Right renal cortex interstitium (tissue), 3 donors: ENCODE results near the gene TAMALIN. TPM values are rescaled to one million over a fixed set of nuclear protein-coding genes. Genes with fewer than 3 reads are reported as not detected.
A peak's percentile ranks its signal among the peaks of the same experiment; 100 is the strongest.
"Not testable (repeated sequence)": the region's sequence is repeated elsewhere in the genome, so short reads cannot be mapped to it uniquely, and the experiment has no call there.

ENCODE experiments used
- DNase-seq, 3 donors: peaks; one replicate each; pipeline ENCODE4 v3.0.0-alpha.2; 2013; ENCODE audit warnings: low read depth in 3 of 3, low spot score in 2 of 3
- polyA plus RNA-seq, 3 donors: library from polyadenylated mRNA; unstranded; fragments of 120-200 nt; gene quantifications; one replicate each; pipeline ENCODE4 v1.2.1, GENCODE V29; 2013; ENCODE audit not compliant: insufficient read length in 3 of 3

The TAMALIN gene
- polyA plus RNA-seq: 10 to 100 TPM; 15.7 to 16.5 (median 16.5) TPM

DNA sequence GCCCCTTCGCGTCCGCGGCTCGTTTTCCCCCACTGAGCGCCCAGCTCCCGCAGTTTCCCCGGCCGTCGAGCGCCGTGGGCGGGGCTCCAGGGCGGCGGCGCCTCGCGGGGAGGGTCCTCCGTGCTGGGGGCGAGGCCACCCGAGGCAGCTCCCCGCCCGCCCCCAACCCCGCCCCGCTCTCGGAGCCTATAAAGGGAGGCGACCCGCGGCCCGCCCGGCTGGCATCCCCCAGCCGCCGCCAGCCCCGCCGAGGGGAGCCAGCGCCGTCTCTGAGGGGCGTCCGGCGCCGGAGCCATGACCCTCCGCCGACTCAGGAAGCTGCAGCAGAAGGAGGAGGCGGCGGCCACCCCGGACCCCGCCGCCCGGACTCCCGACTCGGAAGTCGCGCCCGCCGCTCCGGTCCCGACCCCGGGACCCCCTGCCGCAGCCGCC, at the start of gene TAMALIN:
TAMALIN (plus strand) TSS at position 221 of the 432 bp plus-strand sequence; CDS start at position 295, 74 bp downstream.
- no peak for DNase-seq

- DNase-seq: no peak
These were observed 48.2 kb upstream of the TAMALIN start for GRCh38 chr12:51958542-51958941.

- no peak for DNase-seq
These were observed 47.5 kb upstream of the TAMALIN start for GRCh38 chr12:51959211-51959610.

DNA sequence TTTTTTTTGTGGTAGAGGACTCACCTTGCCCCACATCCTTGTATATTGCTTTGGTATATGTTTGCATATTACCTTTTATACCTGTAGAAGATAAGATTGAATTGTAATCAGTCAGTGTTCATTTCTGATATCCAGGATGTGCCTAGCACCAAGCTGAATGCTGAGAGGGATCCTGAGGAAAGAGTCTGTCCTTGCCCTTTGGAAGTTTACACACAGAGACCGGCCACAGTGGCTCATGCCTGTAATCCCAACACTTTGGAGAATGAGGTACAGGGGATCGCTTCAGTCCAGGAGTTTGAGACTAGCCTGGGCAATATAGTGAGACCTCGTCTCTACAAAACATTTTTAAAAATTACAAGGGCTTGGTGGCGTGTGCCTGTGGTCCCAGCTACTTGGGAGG, 46.8 kb upstream of the TAMALIN start:
- DNase-seq: no peak

- no peak for DNase-seq
These were observed 46.3 kb upstream of the TAMALIN start for GRCh38 chr12:51960488-51960887.

DNA sequence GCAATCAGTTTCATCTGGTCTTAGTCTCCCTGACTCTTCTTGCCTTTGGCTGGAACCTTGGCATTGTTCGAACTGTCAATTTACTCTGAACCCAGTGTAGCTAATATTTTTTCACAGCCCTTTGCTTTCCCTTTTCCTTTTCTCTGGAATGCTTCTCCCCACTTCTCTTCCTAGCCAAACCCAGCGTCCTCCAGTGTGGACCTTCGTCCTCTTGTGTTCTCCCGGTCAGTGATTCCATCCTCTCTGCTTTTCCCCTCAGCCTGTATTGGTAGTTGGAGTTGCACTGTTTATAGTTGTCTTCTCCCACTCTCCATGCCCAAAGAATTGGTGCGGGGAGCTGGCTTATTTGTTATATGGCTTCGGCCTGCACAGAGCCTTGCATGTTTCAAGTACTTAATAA, 45.9 kb upstream of the TAMALIN start:
- DNase-seq: no peak

- DNase-seq: no peak
These were observed 44.9 kb upstream of the TAMALIN start for GRCh38 chr12:51961834-51962233.

GRCh38 chr12:51962737-51963136, 44.0 kb upstream of the TAMALIN start:
- DNase-seq: no peak

DNA sequence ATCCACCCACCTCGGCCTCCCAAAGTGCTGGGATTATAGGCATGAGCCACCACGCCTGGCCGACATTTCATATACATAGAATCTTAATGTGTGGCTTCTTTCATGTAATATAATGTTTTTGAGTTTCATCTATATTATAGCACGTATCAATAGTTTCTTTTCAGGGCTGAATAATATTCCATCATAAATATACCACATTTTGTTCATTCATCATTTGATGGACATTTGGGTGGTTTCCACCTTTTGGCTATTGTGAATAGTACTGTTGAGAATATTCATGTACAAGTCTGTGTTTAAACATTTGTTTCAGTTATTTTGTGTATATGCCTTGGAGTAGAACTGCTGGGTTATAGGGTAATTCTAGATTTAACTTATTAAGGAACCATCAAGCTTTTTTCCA, 43.3 kb upstream of the TAMALIN start:
- no peak for DNase-seq

DNA sequence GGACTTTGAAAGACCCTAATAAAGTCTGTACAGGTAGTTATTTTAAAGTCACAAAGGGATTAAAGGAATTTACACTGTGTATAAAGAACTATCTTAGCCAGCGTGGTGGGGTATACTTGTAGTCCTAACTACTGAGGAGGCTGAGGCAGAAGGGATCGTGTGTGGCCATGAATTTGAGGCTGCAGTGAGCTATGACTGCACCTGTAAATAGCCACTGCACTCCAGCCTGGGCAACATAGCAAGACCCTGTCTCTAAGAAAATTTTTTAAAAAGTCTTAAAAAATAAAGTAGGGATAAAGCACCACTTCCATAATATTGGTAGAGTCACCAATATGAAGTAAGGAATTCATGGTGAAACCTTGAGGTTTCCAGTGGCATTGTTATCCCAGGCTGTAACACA, 37.1 kb upstream of the TAMALIN start:
- DNase-seq: no peak

GRCh38 chr12:51970904-51971646, 35.7 kb upstream of the TAMALIN start:
- no peak for DNase-seq

DNA sequence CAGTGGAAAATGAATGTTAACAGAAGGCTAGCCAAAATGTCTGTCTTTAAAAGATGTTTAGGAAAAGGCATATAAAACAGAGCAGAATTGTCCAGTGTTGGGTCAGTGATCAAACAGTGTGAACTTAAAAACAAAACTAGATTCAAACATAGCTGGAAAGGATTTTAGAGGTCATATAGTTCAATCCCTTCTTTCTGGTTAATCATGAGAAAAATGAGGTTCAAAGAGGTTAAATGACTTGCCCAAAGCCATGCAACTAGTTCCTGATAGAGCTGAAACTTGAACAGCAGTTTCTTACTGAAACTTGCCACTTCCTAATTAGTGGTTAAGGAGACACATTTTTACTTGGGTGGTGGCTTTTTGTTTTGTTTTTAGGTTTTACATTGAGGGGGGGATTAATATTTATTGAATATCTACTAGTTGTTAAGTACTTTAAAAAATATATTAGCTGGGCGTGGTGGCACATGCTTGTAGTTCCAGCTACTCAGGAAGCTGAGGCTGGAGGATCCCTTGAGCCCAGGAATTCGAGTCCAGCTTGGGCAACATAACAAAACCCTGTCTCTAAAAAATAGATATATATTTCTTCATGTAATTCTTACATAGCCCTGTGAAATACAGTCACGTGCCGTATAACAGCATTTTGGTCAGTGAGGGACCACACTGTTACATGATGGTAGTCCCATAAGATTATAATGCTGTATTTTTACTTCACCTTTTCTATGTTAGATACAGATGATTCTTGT, 34.9 kb upstream of the TAMALIN start:
- DNase-seq: no peak

- no peak for DNase-seq
These were observed 34.3 kb upstream of the TAMALIN start for GRCh38 chr12:51972422-51972812.

- no peak for DNase-seq
These were observed 33.9 kb upstream of the TAMALIN start for GRCh38 chr12:51972849-51973273.

GRCh38 chr12:51973560-51973959, 33.2 kb upstream of the TAMALIN start:
- DNase-seq: no peak

DNA sequence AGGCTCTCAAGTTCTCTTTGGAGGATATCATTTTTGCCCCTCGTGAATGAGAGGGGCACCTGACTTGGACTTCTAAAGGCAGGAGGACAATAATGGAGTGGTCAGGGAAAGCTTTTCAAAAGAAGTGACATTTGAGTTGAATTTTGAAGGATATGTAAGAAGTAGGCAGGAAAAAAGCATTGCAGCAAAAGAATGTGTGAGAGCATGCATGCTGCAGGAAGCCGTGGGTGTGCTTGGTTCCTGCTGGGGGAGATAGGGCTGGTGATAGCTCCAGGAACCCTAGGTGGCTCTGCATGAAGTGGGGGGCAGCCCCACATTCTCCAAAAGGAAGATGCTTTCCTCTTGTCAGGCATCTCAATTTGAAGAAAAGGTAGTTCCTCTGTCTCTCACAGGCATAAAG, 32.1 kb upstream of the TAMALIN start:
- DNase-seq: no peak

GRCh38 chr12:51975196-51975595, 31.6 kb upstream of the TAMALIN start:
- DNase-seq: no peak

GRCh38 chr12:51976376-51977160, 30.2 kb upstream of the TAMALIN start:
- DNase-seq: peak in 1 of 3 donors; percentile 70

GRCh38 chr12:51977320-51977753, 29.4 kb upstream of the TAMALIN start:
- no peak for DNase-seq

GRCh38 chr12:51979306-51979705, 27.4 kb upstream of the TAMALIN start:
- not testable (repeated sequence) for DNase-seq
